HepG2 (cell line): ENCODE data around the gene SLC43A3. TPM values are rescaled to one million over a fixed set of nuclear protein-coding genes. Genes with fewer than 3 reads are reported as not detected.
A peak's percentile ranks its signal among the peaks of the same experiment; 100 is the strongest.

Experiments used
- CENPX ChIP-seq: sonication (generic); formaldehyde crosslinking; IDR thresholded peaks from 2 replicates; pipeline ENCODE4 v1.9.0; 2021; ENCODE audit warnings: mild to moderate bottlenecking, missing genetic modification reagents, moderate library complexity
- EED ChIP-seq: sonication (generic); formaldehyde crosslinking; IDR thresholded peaks from 2 replicates; pipeline ENCODE4 v1.5.0; 2020; ENCODE audit warnings: mild to moderate bottlenecking, missing genetic modification reagents
- FLYWCH1 ChIP-seq: sonication (generic); formaldehyde crosslinking; IDR thresholded peaks from 2 replicates; pipeline ENCODE4 v1.8.1; 2023; ENCODE audit warnings: mild to moderate bottlenecking, missing genetic modification reagents
- GABPA ChIP-seq, 2 experiments: IDR thresholded peaks; 2 replicates each; pipeline ENCODE4 v1.6.1; 2011 to 2016; ENCODE audit warnings: low read depth in 2 of 2, low read length in 1 of 2, missing biosample characterization in 1 of 2, missing genetic modification characterization in 1 of 2
- GATAD1 ChIP-seq: IDR thresholded peaks from 2 replicates; pipeline ENCODE4 v1.6.1; 2016; ENCODE audit warnings: missing genetic modification reagents, missing compliant biosample characterization
- KDM3A ChIP-seq: IDR thresholded peaks from 2 replicates; pipeline ENCODE4 v1.6.1; 2018; ENCODE audit warnings: low read depth, missing compliant biosample characterization
- KDM6A ChIP-seq: IDR thresholded peaks from 2 replicates; pipeline ENCODE4 v1.6.1; 2016; ENCODE audit warnings: low read depth
- KLF15 ChIP-seq: sonication (generic); formaldehyde crosslinking; IDR thresholded peaks from 2 replicates; pipeline ENCODE4 v1.8.1; 2023; ENCODE audit warnings: borderline replicate concordance, mild to moderate bottlenecking, inconsistent platforms, missing genetic modification reagents, mixed read lengths
- MIER2 ChIP-seq: IDR thresholded peaks from 2 replicates; pipeline ENCODE4 v1.6.1; 2016; ENCODE audit warnings: missing biosample characterization, missing genetic modification reagents
- NCOA2 ChIP-seq: sonication (generic); formaldehyde crosslinking; IDR thresholded peaks from 2 replicates; pipeline ENCODE4 v1.8.0; 2022; ENCODE audit warnings: inconsistent platforms
- NKX3-1 ChIP-seq: sonication (generic); formaldehyde crosslinking; IDR thresholded peaks from 2 replicates; pipeline ENCODE4 v1.5.0; 2020; ENCODE audit warnings: missing genetic modification reagents
- NRL ChIP-seq: sonication (generic); formaldehyde crosslinking; IDR thresholded peaks from 2 replicates; pipeline ENCODE4 v1.5.0; 2020; ENCODE audit warnings: missing genetic modification reagents, mild to moderate bottlenecking, moderate library complexity, borderline replicate concordance
- RFX5 ChIP-seq: IDR thresholded peaks from 2 replicates; pipeline ENCODE4 v1.6.1; 2011; ENCODE audit warnings: low read depth, low read length, improper control_type of control experiment
- ZNF329 ChIP-seq: sonication (generic); formaldehyde crosslinking; IDR thresholded peaks from 2 replicates; pipeline ENCODE4 v1.9.0; 2021; ENCODE audit warnings: low read depth, mild to moderate bottlenecking, missing genetic modification reagents
- ZNF367 ChIP-seq: sonication (generic); formaldehyde crosslinking; IDR thresholded peaks from 2 replicates; pipeline ENCODE4 v1.4.0; 2020; ENCODE audit warnings: missing genetic modification reagents, borderline replicate concordance
- ZNF724P ChIP-seq: sonication (generic); formaldehyde crosslinking; IDR thresholded peaks from 2 replicates; pipeline ENCODE4 v1.8.0; 2022; ENCODE audit warnings: missing genetic modification reagents, borderline replicate concordance
- ZNF878 ChIP-seq: sonication (generic); formaldehyde crosslinking; IDR thresholded peaks from 2 replicates; pipeline ENCODE4 v1.8.1; 2023; ENCODE audit warnings: mild to moderate bottlenecking, missing genetic modification reagents, moderate library complexity
- polyA plus RNA-seq, 8 experiments: library from polyadenylated mRNA; depleted of rRNA in 3 of 8; stranded (reverse) in 7 of 8; unstranded in 1 of 8; fragments of >200 nt; fragmentation: Illumina TruSeq in 4 of 8; extraction: Trizol in 4 of 8; gene quantifications; 2 replicates each; pipeline versions ENCODE4 v1.2.1 to v1.2.3, GENCODE V29; 2011 to 2016; ENCODE audit warnings: low read depth in 4 of 8, missing spikeins in 1 of 8, mixed read lengths in 1 of 8; ENCODE audit not compliant: insufficient read depth in 1 of 8
- total RNA-seq, 5 experiments: library from RNA; depleted of rRNA; stranded (reverse); fragments of >200 nt; fragmentation: Illumina TruSeq; extraction: Trizol; gene quantifications; 2 replicates each; pipeline ENCODE4 v1.2.3, GENCODE V29; 2016; ENCODE audit warnings: low read depth in 1 of 5
- TF ChIP-seq, protein P1 (sequence below): sonication (generic); formaldehyde crosslinking; IDR thresholded peaks from 2 replicates; pipeline ENCODE4 v1.8.1; 2023; ENCODE audit warnings: mild to moderate bottlenecking, missing genetic modification reagents
- TF ChIP-seq, protein P2 (sequence below): sonication (generic); formaldehyde crosslinking; IDR thresholded peaks from 2 replicates; pipeline ENCODE4 v1.9.0; 2021; ENCODE audit warnings: mild to moderate bottlenecking, missing genetic modification reagents
- TF ChIP-seq, protein P3 (sequence below): IDR thresholded peaks from 2 replicates; pipeline ENCODE4 v1.6.1; 2012; ENCODE audit warnings: inconsistent platforms

SLC43A3 gene
- total and polyA plus RNA-seq, 2 of the 13 experiments (the other 11 are each of a cell fraction or from before 2014, with no cell fraction given), result 2.6 TPM; not detected in 1

DNA sequence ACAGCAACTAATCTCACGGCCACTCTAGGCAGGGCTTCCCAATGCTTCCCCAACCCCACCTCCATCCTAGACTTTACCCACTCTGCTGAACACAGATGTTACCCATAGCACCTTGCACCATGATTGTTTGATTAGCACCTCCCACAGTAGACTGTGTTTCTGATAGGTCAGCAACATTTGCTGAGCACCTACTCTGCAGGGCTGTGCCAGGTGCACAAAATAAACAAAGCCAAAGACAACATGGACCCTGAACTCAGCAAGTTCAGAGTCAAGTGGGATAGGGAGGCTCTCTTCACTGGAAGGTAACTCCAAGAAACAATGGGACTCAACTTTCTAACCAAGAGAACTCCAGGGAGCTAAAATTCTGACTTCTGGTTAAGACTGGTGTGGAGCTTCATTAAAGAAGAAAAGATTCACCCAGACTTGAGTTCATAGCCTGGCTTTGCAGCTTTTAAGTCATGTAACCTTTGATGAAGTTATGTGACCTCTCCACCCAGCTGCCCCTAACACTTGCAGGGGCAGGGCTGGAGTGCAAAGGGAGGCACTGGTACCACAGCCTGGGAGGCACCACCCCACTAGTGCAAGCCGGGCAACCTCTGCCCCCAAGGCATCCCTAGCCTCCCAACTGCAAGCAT lies 26.7 kb upstream of the SLC43A3 start (continued):
- peak; percentile 50; the same call in 1 of the 2 replicates for TF ChIP-seq MIER2 (CRISPR knock-in tag)
- TF ChIP-seq EED (CRISPR knock-in tag), result no peak; the same call in 1 of the 2 replicates
- peak; percentile 95; the same call in 1 of the 2 replicates for TF ChIP-seq KLF15
- TF ChIP-seq NKX3-1 (CRISPR knock-in tag), result no peak
- TF ChIP-seq FLYWCH1 (CRISPR knock-in tag), result no peak
- no peak for TF ChIP-seq RFX5
- peak; percentile 98 for TF ChIP-seq KDM6A (CRISPR knock-in tag)
- no peak for TF ChIP-seq NRL (CRISPR knock-in tag)
- TF ChIP-seq, protein P1, sequence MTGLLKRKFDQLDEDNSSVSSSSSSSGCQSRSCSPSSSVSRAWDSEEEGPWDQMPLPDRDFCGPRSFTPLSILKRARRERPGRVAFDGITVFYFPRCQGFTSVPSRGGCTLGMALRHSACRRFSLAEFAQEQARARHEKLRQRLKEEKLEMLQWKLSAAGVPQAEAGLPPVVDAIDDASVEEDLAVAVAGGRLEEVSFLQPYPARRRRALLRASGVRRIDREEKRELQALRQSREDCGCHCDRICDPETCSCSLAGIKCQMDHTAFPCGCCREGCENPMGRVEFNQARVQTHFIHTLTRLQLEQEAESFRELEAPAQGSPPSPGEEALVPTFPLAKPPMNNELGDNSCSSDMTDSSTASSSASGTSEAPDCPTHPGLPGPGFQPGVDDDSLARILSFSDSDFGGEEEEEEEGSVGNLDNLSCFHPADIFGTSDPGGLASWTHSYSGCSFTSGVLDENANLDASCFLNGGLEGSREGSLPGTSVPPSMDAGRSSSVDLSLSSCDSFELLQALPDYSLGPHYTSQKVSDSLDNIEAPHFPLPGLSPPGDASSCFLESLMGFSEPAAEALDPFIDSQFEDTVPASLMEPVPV, result no peak
- peak; percentile 54; the same call in 1 of the 2 replicates for TF ChIP-seq KDM3A
- TF ChIP-seq, protein P2, sequence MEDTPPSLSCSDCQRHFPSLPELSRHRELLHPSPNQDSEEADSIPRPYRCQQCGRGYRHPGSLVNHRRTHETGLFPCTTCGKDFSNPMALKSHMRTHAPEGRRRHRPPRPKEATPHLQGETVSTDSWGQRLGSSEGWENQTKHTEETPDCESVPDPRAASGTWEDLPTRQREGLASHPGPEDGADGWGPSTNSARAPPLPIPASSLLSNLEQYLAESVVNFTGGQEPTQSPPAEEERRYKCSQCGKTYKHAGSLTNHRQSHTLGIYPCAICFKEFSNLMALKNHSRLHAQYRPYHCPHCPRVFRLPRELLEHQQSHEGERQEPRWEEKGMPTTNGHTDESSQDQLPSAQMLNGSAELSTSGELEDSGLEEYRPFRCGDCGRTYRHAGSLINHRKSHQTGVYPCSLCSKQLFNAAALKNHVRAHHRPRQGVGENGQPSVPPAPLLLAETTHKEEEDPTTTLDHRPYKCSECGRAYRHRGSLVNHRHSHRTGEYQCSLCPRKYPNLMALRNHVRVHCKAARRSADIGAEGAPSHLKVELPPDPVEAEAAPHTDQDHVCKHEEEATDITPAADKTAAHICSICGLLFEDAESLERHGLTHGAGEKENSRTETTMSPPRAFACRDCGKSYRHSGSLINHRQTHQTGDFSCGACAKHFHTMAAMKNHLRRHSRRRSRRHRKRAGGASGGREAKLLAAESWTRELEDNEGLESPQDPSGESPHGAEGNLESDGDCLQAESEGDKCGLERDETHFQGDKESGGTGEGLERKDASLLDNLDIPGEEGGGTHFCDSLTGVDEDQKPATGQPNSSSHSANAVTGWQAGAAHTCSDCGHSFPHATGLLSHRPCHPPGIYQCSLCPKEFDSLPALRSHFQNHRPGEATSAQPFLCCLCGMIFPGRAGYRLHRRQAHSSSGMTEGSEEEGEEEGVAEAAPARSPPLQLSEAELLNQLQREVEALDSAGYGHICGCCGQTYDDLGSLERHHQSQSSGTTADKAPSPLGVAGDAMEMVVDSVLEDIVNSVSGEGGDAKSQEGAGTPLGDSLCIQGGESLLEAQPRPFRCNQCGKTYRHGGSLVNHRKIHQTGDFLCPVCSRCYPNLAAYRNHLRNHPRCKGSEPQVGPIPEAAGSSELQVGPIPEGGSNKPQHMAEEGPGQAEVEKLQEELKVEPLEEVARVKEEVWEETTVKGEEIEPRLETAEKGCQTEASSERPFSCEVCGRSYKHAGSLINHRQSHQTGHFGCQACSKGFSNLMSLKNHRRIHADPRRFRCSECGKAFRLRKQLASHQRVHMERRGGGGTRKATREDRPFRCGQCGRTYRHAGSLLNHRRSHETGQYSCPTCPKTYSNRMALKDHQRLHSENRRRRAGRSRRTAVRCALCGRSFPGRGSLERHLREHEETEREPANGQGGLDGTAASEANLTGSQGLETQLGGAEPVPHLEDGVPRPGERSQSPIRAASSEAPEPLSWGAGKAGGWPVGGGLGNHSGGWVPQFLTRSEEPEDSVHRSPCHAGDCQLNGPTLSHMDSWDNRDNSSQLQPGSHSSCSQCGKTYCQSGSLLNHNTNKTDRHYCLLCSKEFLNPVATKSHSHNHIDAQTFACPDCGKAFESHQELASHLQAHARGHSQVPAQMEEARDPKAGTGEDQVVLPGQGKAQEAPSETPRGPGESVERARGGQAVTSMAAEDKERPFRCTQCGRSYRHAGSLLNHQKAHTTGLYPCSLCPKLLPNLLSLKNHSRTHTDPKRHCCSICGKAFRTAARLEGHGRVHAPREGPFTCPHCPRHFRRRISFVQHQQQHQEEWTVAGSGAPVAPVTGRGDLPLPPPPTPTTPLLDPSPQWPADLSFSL, result no peak
- TF ChIP-seq, protein P3, sequence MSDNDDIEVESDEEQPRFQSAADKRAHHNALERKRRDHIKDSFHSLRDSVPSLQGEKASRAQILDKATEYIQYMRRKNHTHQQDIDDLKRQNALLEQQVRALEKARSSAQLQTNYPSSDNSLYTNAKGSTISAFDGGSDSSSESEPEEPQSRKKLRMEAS, result peak; percentile 74
- TF ChIP-seq ZNF724P (CRISPR knock-in tag), result no peak
- peak; percentile 54 for TF ChIP-seq GATAD1 (CRISPR knock-in tag)
- TF ChIP-seq NCOA2 (CRISPR knock-in tag), result peak; percentile 88
- TF ChIP-seq ZNF367, result no peak
- TF ChIP-seq GABPA (IDR thresholded peaks at IDR 0.05; ENCODE audit: low read depth, low read length), result no peak
- 0 out of 2 replicates have a peak, but pooled peaks have one; percentile 40 for TF ChIP-seq GABPA (CRISPR knock-in tag; IDR thresholded peaks at IDR 0.05; ENCODE audit: low read depth)
- 0 out of 2 replicates have a peak, but pooled peaks have one; percentile 3 for TF ChIP-seq ZNF329 (CRISPR knock-in tag)
- TF ChIP-seq ZNF878 (CRISPR knock-in tag), result peak; percentile 58; the same call in 1 of the 2 replicates
- TF ChIP-seq CENPX (CRISPR knock-in tag), result no peak
